GM12864 (cell line): ENCODE data around the gene MMP8.

Experiments
- DNase-seq: peaks from one replicate; pipeline ENCODE4 v3.0.0-alpha.2; 2011; ENCODE audit warnings: low read depth
- H3K4me3 ChIP-seq: 2 replicates; pipeline ENCODE4 v1.5.1; 2011; ENCODE audit warnings: mild to moderate bottlenecking, low read depth, low read length, control low read depth
- TF ChIP-seq, protein P1 (sequence below): IDR thresholded peaks from 2 replicates; pipeline ENCODE4 v1.5.1; 2011; ENCODE audit warnings: low read depth, mild to moderate bottlenecking, moderate library complexity, low read length, control low read depth, inconsistent platforms; ENCODE audit errors: missing control alignments

MMP8 gene

DNA sequence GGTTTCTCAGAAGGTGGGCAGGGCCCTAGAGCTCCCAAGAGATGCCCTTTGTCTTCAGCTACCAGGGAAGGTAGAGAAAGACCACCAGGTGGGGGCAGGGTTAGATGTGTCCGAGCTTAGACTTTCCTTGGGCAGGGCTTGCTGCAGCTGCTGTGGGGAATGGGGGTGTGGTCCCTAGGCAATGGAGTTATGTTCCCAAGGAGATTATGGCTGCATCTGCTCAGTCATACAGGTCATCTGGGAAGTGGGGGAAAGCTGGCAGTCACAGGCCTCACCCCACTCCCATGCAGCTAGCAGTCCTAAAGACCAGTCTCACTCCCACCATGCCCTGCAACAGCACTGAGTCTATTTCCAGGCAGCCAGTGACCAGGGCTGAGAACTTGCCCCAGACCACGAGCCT is 48.7 kb downstream of the MMP8 start:
- no peak overlapping the region for H3K4me3 ChIP-seq
- TF ChIP-seq, protein P1, sequence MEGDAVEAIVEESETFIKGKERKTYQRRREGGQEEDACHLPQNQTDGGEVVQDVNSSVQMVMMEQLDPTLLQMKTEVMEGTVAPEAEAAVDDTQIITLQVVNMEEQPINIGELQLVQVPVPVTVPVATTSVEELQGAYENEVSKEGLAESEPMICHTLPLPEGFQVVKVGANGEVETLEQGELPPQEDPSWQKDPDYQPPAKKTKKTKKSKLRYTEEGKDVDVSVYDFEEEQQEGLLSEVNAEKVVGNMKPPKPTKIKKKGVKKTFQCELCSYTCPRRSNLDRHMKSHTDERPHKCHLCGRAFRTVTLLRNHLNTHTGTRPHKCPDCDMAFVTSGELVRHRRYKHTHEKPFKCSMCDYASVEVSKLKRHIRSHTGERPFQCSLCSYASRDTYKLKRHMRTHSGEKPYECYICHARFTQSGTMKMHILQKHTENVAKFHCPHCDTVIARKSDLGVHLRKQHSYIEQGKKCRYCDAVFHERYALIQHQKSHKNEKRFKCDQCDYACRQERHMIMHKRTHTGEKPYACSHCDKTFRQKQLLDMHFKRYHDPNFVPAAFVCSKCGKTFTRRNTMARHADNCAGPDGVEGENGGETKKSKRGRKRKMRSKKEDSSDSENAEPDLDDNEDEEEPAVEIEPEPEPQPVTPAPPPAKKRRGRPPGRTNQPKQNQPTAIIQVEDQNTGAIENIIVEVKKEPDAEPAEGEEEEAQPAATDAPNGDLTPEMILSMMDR: no peak
- DNase-seq: no peak

DNA sequence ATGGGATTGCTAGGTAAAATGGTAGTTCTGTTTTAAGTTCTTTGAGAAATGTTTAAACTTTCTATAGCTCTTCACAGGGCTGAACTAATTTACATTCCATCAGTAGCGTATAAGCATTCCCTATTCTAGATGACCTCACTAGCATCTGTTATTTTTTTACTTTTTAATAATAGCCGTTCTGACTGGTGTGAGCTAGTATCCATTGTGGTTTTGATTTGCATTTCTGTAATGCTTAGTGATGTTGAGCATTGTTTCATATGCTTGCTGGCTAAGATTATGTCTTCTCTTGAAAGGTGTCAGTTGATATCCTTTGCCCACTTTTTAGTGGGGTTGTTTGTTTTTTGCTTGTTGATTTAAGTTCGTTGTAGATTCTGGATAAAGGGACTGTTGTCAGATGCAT is 55.1 kb downstream of the MMP8 start:
- no peak for DNase-seq
- TF ChIP-seq, protein P1: no peak
- no peak overlapping the region for H3K4me3 ChIP-seq

DNA sequence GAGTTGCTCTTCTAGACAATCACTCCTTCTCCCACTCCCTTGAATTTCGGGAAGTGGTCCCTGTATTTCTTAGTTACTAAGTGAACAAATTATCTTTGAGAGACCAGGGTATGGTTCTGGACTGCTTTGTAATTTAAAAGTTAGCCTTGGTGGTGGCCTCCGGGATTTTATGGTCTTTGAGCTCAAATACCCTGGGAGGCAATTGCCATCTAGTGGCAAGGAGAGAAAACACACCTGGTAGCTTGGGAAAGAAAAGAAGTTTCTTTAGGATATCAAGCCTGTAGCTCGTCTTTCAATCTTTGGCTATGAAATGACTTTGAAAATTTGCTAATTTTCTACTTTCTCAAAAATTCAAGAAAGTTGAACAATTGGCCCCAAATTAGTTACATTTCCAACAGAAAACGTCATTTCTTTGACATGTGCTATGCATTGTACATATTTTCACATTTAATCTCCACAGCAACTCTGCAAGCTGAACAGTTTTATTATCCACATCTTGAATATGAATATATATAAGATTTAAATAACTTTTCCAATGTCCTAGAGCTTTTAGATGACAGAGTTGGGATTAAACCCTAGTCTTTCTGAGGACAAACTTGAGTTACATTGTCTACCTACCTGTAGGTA is 58.3 kb downstream of the MMP8 start:
- no peak for DNase-seq
- no peak overlapping the region for H3K4me3 ChIP-seq
- TF ChIP-seq, protein P1: peak; percentile 82

DNA sequence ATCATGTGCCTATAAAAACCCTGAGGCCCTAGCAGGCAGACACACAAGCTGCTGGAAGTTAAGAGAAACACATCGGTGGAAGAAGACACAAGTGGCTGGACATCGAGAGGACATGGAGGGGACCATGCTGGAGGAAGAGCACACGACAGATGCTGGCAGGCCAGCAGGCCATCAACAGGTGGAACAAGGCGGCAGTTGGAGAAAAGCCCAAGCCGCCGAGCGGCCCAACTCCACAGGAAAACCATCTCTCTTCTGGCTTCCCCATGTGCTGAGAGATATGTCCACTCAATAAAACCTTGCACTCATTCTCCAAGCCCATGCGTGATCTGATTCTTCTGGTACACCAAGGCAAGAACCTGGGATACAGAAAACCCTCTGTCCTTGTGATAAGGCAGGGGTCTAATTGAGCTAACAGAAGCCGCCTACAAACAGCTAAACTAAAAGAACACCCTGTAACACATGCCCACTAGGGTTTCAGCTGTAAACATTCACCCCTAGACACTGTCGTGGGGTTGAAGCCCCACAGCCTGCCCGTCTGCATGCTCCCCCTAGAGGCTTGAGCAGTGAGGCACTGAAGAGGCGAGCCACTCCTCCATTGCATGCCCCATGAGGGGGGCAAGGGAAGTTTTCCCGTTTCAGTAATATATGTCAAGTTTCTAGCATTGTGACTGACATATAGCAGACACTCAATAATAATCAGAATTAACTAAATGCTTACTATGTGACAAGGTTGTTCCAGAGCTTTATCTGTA is 60.6 kb downstream of the MMP8 start:
- DNase-seq: no peak

DNA sequence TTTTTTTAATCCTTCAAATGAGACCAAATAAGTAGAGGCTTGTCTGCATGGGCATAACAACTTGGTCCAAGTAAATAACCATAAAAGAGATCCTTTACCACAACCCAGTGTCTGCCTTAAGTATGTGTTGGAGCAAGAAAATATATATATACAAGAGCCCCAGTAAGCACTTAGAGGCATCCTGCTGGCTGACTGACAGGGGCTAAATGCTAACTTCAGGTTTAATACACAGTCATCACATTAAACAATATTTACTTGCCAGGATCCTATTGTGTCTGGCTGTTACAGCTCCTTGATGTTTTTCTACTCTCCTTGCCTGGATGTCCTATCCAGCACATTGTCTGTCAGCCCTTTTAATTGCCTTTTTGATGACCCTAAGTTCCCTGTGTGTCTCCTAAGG is 62.1 kb downstream of the MMP8 start:
- H3K4me3 ChIP-seq: no peak overlapping the region
- TF ChIP-seq, protein P1: no peak
- DNase-seq: no peak

More for the DNA sequence above, 60.6 kb downstream of the MMP8 start:
- TF ChIP-seq, protein P1: peak; percentile 65
- no peak overlapping the region for H3K4me3 ChIP-seq
